Suppressor macrophage treated with lipopolysaccharide for 4 hours (primary cell): ENCODE results near the gene ALG14.
"Not testable (repeated sequence)": the region's sequence is repeated elsewhere in the genome, so short reads cannot be mapped to it uniquely, and the experiment has no call there.

ENCODE experiments used
- DNase-seq: peaks from one replicate; pipeline ENCODE4 v3.0.0-alpha.2; 2020

ALG14 gene

DNA sequence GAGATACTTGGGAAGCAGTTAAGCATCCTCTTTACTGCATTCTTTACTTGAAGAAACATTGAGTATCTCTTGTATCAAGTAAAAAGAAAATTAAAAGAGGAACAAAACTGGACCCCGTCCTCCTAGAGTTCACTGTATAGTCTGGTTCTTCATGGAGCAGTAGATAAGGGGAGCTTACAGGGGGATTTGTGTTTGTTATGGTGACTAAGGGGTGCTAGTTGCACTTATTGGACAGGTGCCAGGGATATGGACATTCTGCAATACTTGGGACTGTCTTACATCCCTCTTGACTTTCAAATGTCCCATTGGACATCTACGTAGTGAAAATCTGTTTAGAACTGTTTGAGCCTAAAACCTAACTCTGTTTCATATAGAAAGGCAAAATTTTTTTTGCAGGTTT lies 67.2 kb downstream of the ALG14 start:
- no peak for DNase-seq

DNA sequence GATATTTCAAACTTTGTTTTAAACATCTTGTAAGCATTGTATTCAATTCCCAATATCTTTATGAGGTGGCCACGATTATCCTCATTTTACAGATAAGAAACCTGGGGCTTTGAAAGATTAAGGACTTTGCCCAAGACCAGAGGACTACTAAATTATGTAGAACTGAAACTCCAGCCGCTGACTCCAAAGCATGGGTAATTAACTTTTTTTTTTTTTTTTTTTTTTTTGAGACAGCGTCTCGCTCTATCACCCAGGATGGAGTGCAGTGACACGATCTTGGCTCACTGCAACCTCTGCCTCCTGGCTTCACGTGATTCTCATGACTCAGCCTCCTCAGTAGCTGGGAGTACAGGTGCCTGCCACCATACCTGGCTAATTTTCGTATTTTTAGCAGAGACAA lies 68.7 kb downstream of the ALG14 start:
- no peak for DNase-seq

- DNase-seq, result no peak
Measured at GRCh38 chr1:95003433-95003738, 69.4 kb downstream of the ALG14 start.

- no peak for DNase-seq
Measured at GRCh38 chr1:95002540-95003432, 70.0 kb downstream of the ALG14 start.

GRCh38 chr1:95002164-95002539 lies 70.6 kb downstream of the ALG14 start:
- DNase-seq, result no peak

DNA sequence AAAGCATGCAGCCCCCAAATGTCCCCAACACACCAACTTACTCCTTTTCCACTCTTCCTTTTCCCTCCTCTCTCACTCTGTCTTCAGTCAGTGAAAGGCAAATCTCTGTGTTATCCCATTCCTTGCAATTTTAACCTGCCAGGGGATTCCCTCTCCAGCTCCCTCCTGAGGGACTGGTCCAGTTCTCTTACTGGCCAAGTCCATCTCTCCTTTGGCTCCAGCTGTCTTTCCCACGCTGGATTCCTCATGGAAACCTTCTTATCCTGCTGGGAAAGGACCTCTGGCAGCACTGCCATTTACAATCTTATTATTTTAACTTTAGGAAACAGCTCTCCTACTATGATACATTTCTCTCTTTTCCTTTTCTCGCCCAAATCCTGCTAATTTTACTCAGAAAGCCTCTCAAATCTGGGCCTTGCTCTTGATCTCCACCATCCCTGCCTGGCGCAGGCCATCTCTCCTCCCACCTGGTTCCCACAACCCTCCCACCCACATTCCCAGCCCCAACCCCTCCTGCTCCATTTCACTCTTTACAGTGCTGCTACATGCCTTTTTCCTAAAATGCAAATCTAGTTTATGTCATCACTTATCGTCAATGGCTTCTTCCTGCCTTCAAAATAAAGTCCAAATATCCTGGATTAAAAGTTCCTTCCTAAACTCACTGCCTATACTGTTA lies 73.2 kb downstream of the ALG14 start:
- DNase-seq, result no peak

DNA sequence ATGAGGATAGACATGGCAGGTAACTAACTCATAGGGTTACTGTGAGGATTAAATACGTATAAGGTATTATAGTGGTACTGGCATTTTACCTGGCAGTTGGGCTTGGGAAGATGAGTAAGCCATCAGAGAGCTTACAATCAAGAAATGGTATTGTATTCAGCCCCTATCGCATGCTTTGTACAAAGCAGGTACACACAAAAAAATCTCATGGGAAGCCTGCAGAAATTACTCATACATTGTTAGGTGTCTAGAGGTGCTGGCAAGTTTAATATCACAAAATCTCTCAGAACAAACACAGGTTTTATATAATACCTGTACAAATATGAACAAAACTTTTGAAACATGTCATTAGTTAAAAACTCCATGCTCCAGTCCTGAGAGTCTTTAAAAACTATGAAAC lies 74.0 kb downstream of the ALG14 start:
- no peak for DNase-seq

GRCh38 chr1:94998114-94998513 lies 74.6 kb downstream of the ALG14 start:
- DNase-seq, result no peak

- not testable (repeated sequence) for DNase-seq
Measured at GRCh38 chr1:94995536-94995935, 77.2 kb downstream of the ALG14 start.

- DNase-seq, result no peak
Measured at GRCh38 chr1:94994805-94995204, 77.9 kb downstream of the ALG14 start.

DNA sequence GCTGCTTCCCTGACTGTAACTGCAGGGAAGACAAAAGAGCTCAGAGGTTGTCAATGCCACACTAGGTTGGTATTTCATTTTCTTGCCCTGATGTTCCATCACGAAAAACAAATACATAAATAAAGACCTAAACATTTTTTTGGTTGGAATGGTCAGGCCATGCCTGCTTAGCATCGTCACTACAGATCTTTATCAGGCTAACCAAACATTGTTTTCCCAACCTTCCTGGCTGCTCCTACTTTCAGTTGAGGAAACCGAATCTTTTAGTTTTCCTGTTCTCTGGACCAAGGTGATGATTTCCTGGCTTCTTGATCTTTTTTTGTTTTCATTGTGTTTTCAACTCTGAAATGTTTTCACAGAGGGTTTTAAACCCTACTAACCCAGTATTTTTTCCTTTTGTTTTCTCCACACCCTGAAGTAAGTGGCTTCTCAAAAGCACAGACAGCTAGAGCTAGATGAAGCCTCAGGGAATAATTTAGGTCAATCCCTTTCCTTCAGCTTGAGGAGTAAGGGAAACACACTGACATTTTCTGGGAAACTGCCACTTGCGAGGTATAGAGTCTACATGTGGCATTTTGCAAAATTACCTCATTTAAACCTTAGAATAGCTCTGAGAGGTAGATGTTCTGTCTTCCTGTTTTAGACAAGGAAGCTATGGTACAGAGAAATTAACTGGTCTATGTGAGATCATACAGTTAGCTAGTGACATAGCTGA lies 78.7 kb downstream of the ALG14 start:
- no peak for DNase-seq

- DNase-seq, result no peak
Measured at GRCh38 chr1:94992863-94993563, 79.7 kb downstream of the ALG14 start.

- no peak for DNase-seq
Measured at GRCh38 chr1:94992161-94992560, 80.6 kb downstream of the ALG14 start.

DNA sequence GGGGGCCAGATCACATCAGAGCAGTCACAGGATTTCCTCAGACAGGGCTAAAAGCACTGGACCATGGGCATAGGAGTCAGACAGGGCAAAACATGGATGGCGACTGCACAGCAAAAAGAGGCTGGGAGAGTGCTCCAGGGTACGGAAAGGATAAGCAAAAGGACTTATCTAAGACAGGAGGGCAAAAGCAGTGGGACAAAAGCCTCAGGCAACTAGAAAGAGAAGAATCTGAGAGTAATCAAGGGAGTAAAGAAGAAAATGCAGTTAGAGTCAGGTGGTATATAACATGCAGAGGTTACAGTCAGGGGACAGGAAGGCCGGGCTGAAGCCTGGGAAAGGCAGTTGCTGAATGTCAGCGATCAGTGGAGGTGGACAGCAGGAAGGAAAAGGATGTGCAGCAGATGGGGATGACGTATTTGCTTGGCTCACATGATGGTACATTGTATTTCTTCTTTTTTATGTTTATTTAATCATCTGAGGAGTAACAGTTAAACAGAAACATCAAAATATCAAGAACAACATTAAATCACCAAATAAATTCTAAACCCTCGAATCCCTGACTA lies 82.8 kb downstream of the ALG14 start:
- no peak for DNase-seq

DNA sequence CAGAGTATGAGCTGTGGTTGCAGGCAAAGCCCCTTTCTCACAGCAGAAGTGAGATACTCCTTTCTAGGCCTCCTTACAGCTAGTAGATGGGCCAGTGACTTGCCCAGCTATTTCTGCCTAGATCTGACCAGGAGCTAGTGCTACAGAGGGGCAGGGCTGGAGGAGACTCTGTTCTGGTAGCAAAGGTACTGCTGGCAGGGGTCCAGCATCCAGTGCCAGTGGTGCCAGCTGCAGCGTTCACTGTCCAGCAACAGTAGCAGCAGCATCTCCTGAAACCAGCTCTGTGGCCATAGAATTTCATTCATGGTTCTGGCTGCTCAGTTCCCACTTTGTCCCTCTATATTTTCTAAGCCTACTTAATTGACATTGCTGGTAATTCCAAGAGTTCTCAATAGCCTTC lies 83.4 kb downstream of the ALG14 start:
- no peak for DNase-seq

- DNase-seq, result no peak
Measured at GRCh38 chr1:94988356-94988755, 84.4 kb downstream of the ALG14 start.

DNA sequence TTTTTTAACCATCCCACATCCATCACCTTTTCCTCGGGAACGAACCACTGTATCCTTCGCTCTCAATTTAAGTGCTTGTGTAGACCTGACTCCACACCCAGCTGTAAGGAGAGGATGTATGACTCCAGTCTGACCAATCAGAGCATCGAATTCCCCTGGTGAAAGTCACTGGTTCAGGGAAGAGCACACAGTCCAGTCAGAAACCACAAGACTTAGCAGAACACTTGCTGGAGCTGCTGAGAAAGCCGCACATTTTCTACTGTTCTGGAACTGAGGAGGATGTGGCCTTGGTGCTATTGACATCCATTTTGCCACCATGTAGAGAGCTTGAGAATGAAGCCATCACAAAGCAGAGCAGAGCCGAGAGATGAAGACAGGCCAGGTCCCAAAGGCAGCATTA lies 86.0 kb downstream of the ALG14 start:
- no peak for DNase-seq

GRCh38 chr1:94983171-94983739 lies 89.5 kb downstream of the ALG14 start:
- DNase-seq, result no peak

GRCh38 chr1:94982398-94982797 lies 90.4 kb downstream of the ALG14 start:
- no peak for DNase-seq

DNA sequence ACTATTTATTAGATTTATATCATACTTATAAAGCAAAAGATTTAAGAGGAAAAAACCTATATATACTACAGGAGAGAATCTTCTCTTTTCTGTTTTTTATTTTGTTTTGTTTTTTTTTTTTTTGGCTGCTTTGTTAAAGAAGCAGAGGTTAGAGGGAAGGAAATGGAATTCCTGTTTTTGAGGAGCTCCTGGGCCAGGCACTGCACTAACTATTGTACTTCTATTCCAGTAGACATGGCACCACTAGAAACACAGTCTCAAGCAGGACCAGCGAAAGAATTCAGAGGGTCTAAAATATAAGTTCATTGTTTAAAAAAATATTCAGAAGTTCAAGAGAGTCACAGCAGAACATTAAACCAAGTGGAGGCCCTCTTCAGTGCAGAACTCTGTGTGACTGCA lies 91.2 kb downstream of the ALG14 start:
- DNase-seq, result no peak

GRCh38 chr1:94980582-94981574 lies 91.9 kb downstream of the ALG14 start:
- no peak for DNase-seq
